Urinary bladder (tissue), 4 donors: ENCODE results near the gene EDNRA. TPM values are rescaled to one million over a fixed set of nuclear protein-coding genes. Genes with fewer than 3 reads are reported as not detected.
A peak's percentile ranks its signal among the peaks of the same experiment; 100 is the strongest.

Experiments used
- DNase-seq: peaks from one replicate; pipeline ENCODE4 v3.0.0-alpha.2; 2015; ENCODE audit errors: extremely low spot score
- H3K27ac ChIP-seq: one replicate; pipeline ENCODE4 v1.5.1; 2013; ENCODE audit warnings: low read depth, mild to moderate bottlenecking, moderate library complexity
- H3K36me3 ChIP-seq: one replicate; pipeline ENCODE4 v1.6.1; 2013; ENCODE audit warnings: mild to moderate bottlenecking, moderate library complexity; ENCODE audit not compliant: insufficient read depth
- H3K4me1 ChIP-seq: one replicate; pipeline ENCODE4 v1.6.1; 2013; ENCODE audit warnings: mild to moderate bottlenecking, moderate library complexity; ENCODE audit not compliant: insufficient read depth
- H3K4me3 ChIP-seq: one replicate; pipeline ENCODE4 v1.5.1; 2013; ENCODE audit warnings: low read depth, low read length
- WGBS: extraction: QIAGEN DNeasy Blood & Tissue Kit; methylation state at CpG from one replicate; pipeline ENCODE4 v1.1.7; 2013; 5-methylcytosine and 5-hydroxymethylcytosine counted together
- polyA plus RNA-seq: library from polyadenylated mRNA; stranded (reverse); fragments of 200-250 nt; gene quantifications from one replicate; pipeline ENCODE4 v1.2.3, GENCODE V29; 2013
- total RNA-seq: library from RNA; depleted of rRNA; stranded (reverse); fragments of >200 nt; gene quantifications from one replicate; pipeline ENCODE4 v1.2.3, GENCODE V29; 2014
- donor health status: healthy with polysubstance abuse.
- donor health status: healthy.

The EDNRA gene
- total and polyA plus RNA-seq, 2 donors = 30.1 to 98.1 TPM

DNA sequence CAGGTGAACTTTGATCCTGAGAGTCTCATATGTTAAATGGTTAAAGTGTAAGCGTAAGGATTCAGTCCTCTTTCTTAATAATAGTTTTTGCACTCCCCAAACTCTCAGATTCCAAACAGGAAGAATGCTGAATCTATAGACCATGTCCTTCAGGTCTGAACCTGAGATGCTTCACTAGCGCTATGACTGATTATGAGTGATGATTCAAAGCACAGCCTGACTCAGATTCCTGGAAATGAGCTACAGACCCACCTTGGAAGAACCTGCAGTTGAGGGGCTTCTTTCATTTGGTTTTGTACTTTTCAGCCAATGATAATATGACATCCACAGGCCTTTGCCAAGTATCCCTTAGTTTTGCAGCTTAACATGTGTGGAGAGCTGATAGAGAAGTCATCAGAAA, 1.4 kb downstream of the EDNRA start:
- Histone ChIP-seq H3K27ac (peak overlapping the region; percentile 67), H3K36me3 (no peaks in the 10 kb centered on the region), H3K4me3 (peak overlapping the region; percentile 68), H3K4me1 (no peaks in the 10 kb centered on the region)
- no peak for DNase-seq
- 29% methylated on average over 2 of the region's 2 CpGs for WGBS

DNA sequence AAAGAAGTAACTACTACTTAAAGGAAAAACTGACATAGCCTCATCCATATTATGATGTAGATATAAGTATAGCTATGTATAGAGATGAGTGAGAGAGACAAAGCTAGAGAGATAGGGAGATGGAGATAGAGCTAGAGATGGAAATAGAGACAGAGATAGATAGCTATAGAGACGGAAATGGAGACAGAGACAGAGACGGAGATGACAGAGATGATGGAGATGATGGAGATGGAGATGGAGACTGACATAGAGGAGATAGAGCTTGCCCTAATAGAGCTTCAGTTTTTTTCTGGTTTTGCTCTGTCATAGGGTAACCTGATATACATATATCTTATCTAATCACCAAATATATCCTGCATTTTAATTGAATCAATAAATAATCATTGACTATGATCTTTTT, 4.3 kb downstream of the EDNRA start:
- no peak for DNase-seq
- H3K4me3 ChIP-seq = no peak overlapping the region
- no peaks in the 10 kb centered on the region for H3K4me1 ChIP-seq
- WGBS = 94% methylated on average over 2 of the region's 2 CpGs
- H3K27ac ChIP-seq = no peak overlapping the region
- no peaks in the 10 kb centered on the region for H3K36me3 ChIP-seq

DNA sequence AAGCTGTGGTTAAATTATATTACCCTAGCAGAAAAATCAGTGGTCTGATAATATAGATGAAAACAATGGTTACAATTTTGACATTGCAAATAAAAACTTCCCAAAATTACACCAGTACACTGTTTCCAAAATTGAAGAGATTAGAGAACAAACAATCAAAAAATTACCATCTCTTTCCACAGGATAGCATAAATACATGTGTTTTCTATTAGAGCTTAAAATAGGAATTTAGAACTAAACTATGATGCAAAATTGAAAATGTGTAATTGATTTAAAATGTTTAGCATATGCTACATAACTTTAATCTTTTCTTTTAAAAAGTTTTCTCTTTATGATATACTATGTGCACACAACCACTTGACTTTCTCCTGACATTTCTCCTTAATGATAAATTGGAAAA, 6.7 kb downstream of the EDNRA start:
- Histone ChIP-seq H3K36me3 (no peaks in the 10 kb centered on the region), H3K27ac (no peak overlapping the region), H3K4me1 (no peaks in the 10 kb centered on the region), H3K4me3 (no peak overlapping the region)
- no peak for DNase-seq

DNA sequence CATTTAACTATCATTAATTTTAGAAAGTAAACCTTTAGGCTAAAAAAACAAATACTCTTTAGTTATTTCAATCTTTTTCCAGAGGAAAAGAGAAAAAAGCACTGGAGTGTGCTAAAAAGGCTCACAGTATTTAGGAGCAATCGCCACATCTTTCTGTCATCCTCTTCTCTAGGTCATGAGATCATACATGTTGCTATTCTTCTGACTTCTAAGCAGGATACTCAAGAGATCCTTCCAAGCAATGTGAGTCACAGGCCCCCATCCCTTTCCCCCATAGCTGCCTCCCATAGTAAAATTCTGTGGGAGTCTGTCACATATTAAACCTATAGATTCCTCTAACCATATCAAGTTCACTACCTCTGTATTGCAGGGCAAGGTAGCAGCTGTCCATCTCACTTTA, 7.7 kb downstream of the EDNRA start:
- H3K4me3 ChIP-seq = no peak overlapping the region
- WGBS = 75% methylated on average over 1 of the region's 1 CpG
- no peak overlapping the region for H3K27ac ChIP-seq
- no peaks in the 10 kb centered on the region for H3K4me1 ChIP-seq
- DNase-seq = no peak
- H3K36me3 ChIP-seq = no peaks in the 10 kb centered on the region

DNA sequence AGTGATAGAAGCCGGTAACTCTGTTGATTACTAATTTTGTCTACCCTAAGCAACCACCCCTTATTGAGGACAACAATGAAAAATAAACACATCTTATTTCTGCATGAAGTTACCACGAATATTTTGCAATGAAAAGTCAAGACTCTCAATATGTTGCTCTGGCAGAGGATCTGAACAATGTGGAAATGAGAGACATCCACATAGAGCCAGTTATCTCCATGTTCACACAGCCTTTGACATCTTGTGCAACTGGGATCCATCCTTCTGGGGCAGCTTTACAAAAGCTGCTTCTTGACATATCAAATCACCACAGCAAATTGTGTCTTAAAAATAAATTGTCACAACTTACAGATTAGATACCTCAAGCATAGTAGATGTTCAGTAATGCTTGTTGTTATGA, 10.2 kb downstream of the EDNRA start:
- Histone ChIP-seq H3K36me3 (no peaks in the 10 kb centered on the region), H3K4me3 (no peak overlapping the region), H3K4me1 (no peaks in the 10 kb centered on the region), H3K27ac (no peak overlapping the region)
- DNase-seq = no peak
- WGBS = 61% methylated on average over 2 of the region's 2 CpGs

DNA sequence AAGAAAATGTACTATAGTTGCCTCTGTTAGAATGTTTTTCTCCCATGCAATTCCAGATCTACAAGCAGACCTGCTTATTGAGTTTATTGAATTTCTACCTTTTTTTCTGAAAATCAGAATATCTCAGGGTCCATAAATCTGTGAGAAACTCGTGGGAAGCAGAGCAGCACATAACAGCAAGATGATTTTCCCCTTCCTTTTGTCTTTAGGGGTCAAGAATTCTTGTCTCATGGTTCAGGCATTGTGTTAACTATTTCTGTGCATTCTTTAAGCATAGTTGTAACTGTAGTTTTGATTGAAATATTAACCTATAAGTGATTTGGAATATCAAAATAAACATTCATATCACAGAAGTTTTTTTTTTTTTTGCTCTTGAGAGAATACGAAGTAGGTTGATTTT, 11.4 kb downstream of the EDNRA start:
- Histone ChIP-seq H3K4me1 (no peaks in the 10 kb centered on the region), H3K27ac (no peak overlapping the region), H3K36me3 (no peaks in the 10 kb centered on the region), H3K4me3 (no peak overlapping the region)
- no peak for DNase-seq
- 47% methylated on average over 2 of the region's 2 CpGs for WGBS

DNA sequence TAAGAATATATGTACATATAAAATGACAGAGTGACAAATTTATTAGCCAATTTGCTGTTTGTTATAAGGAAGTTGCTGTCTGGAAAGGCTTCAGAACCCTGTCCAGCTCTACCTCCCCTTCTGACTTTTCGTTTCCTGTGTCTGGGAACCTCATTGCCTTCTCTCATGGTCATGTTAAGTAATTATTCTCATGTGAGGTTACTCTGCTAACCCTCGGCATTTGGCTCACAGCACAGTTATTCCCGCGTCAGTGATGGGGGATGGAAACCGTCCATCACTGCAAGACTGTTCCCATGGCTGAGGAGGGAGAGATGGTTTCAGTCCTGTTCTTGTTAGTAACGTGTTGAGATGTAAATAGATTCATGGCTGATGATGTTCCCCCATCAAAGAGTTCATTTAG, 11.9 kb downstream of the EDNRA start:
- WGBS = 31% methylated on average over 6 of the region's 6 CpGs
- Histone ChIP-seq H3K4me1 (no peaks in the 10 kb centered on the region), H3K27ac (no peak overlapping the region), H3K36me3 (no peaks in the 10 kb centered on the region), H3K4me3 (no peak overlapping the region)
- DNase-seq = no peak

DNA sequence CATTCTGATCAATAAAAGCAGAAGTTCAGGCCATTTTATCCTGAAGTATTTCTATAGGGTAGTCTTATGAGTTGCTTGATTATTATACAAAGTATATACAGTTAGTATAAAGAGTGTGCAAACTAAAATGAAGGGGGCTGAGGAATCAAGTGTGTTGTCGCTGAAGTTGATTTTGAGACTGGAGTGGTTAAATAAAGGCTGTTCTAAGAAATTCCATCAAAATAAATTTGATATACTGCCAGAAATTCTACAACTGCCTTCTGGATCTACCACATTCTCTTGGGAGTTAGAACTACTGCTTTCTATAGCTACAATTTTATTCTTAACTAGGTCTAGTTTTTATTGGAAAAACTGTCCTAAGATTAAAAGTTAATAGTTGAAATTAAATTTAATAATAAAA, 12.4 kb downstream of the EDNRA start:
- Histone ChIP-seq H3K27ac (no peak overlapping the region), H3K4me1 (no peaks in the 10 kb centered on the region), H3K36me3 (no peaks in the 10 kb centered on the region), H3K4me3 (no peak overlapping the region)
- 88% methylated on average over 1 of the region's 1 CpG for WGBS
- no peak for DNase-seq

DNA sequence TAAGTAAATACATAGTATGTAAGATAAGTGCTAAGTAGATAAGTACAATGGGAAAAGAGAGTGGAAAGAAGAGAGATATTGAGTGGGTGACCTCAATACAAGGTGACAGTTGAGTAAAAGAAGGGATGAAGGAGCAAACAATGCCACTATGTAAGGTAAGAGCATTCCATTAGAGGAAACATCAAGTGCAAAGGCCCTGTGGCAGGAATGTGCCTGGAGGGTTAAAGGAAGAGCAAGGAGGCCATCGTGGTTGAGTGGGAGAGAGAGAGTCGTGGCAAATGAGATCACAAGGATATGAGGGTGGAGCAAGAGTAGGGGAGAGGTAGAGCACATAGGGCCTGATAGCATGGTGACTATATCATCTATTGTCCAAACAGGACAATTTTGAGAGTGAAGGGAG, 13.4 kb downstream of the EDNRA start:
- Histone ChIP-seq H3K27ac (no peak overlapping the region), H3K4me1 (no peaks in the 10 kb centered on the region), H3K4me3 (no peak overlapping the region), H3K36me3 (no peaks in the 10 kb centered on the region)
- 64% methylated on average over 2 of the region's 2 CpGs for WGBS
- no peak for DNase-seq

DNA sequence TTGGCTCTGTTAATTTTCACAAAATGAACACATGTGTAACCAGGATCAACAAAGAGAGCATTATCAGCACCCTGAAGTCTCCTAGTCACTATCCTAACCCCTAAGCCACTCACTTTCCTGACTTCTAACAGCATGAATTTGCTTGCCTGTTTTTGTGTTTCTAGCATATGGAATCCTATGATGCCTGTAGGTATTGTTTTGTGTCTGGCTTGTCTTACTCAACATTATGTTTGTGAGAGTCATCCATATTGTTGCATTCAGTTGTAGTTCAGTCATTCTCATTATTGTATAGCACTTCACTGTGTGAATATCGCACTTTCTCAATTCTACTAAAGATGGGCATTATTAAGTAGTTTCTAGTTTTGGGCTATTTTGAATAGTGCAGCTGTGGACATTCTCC, 15.6 kb downstream of the EDNRA start:
- 96% methylated on average over 1 of the region's 1 CpG for WGBS
- no peak for DNase-seq
- Histone ChIP-seq H3K4me3 (no peak overlapping the region), H3K27ac (no peak overlapping the region), H3K36me3 (no peaks in the 10 kb centered on the region), H3K4me1 (no peaks in the 10 kb centered on the region)

DNA sequence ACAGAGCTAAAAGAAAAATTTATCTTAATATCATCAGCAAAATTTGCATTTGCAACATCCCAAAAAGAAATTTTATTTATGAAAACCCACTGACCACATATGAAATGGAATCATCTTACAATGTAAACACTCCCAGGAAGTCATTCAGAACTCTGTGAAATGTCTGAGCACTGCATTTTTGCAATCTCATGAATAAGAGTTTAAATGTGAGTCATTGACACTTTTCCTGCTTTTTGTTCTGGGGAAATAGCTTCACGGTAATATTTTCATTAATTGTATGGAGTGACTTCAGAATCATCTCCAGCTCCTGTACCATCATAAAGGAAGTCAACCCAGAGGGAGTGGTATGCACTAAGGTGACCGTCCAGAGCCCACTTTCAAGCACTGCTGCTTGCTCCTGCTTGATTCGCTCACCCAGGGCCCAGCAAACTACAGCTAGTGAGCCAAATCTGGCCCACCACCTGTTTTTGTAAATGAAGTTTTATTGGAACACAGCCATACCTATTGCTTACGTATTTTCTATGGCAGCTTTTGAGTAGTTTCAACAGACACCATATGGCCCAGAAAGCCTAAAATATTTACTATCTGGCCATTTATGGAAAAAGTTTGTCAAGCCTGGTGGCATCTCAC, 17.2 kb downstream of the EDNRA start:
- Histone ChIP-seq H3K4me1 (no peaks in the 10 kb centered on the region), H3K36me3 (no peaks in the 10 kb centered on the region), H3K4me3 (no peak overlapping the region), H3K27ac (no peak overlapping the region)
- DNase-seq = no peak
- 64% methylated on average over 4 of the region's 4 CpGs for WGBS

DNA sequence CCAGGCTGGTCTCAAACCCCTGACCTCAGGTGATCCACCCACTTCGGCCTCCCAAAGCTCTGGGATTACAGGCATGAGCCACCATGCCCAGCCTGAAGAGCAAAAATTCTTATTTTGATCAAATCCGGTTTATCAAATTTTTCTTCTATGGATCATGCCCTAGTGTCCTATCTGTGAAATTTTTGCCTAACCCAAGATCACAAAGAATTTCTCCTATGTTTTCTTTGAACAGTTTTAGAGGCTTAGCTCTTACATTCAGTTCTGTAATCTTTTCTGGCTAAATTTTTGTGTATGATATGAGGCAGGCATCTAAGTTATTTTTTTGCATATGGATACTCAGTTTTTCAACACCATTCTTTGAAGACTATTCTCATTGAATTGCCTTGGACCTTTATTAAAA, 27.4 kb downstream of the EDNRA start:
- H3K36me3 ChIP-seq = no peaks in the 10 kb centered on the region
- no peaks in the 10 kb centered on the region for H3K4me1 ChIP-seq
- 95% methylated on average over 2 of the region's 2 CpGs for WGBS
- no peak for DNase-seq
- no peak overlapping the region for H3K4me3 ChIP-seq
- H3K27ac ChIP-seq = no peak overlapping the region

DNA sequence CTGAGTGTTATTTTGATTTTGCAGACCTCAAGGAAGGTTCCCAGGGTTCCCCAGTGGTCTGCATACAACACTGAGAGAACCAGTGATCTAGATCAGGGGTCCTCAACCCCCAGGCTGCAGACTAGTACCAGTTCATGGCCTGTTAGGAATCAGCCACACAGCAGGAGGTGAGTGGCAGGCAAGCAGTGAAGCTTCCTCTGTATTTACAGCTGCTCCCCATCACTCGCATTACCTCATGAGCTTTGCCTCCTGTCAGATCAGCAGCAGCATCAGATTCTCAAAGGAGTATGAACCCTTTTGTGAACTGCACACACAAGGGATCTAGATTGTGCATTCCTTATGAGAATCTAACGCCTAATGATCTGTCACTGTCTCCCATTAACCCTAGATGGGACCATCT, 28.5 kb downstream of the EDNRA start:
- H3K27ac ChIP-seq = no peak overlapping the region
- 86% methylated on average over 2 of the region's 2 CpGs for WGBS
- no peak for DNase-seq
- no peaks in the 10 kb centered on the region for H3K36me3 ChIP-seq
- no peaks in the 10 kb centered on the region for H3K4me1 ChIP-seq
- no peak overlapping the region for H3K4me3 ChIP-seq

DNA sequence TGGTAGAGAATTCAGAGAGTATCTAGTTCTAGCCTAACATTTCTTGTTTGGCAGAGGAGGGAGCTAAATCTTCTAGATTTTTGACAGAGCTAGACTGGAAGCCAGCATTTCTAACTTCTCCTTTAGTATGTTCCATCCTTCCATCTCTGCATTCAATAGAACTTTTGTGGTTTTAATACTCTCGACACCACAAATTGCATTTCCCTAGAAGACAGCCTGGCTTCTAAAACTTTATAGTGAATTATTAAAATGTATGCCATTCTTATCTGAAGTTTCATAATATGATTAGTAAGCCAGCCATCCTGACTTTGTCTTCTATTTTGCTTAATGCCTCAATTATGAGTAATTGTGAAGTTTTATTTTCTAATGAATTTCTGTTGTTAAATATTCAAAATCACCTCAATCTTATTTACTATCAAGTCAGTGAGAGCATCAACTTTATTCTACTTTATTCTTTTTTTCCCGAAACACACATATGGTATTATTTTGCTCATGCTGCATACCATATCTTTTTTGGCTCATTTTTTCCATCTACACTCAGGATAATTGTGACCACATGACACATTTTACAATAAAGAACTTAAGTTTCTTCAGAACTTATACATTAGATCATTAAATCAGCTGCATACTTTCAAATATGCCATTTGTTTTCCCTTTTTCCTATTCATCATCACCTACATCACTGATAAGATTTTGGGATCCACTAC, 30.2 kb downstream of the EDNRA start:
- H3K4me1 ChIP-seq = no peaks in the 10 kb centered on the region
- H3K4me3 ChIP-seq = no peak overlapping the region
- H3K27ac ChIP-seq = no peak overlapping the region
- no peak for DNase-seq
- no peaks in the 10 kb centered on the region for H3K36me3 ChIP-seq
- WGBS = 89% methylated on average over 2 of the region's 2 CpGs

DNA sequence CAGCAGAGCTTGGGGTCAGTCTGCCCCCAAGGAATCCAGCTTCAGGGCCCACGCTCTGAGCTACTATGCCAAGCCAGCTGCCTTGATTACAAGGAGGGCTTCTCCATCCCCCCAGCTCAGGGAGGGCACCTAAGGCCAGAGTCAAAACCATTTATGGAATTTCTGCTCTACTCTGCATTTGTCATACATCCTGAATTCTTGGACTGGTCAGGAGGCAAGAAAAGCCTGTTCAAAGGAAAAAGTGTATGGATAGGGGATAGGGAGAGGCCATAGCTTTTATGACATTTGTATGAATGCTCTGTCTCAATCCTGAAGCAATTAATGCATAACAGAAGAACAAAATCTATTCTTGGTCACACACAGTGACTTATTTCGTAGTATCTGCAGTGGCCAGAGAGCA, 32.2 kb downstream of the EDNRA start:
- no peak overlapping the region for H3K27ac ChIP-seq
- WGBS = 86% methylated on average over 2 of the region's 2 CpGs
- H3K4me1 ChIP-seq = no peaks in the 10 kb centered on the region
- H3K36me3 ChIP-seq = no peaks in the 10 kb centered on the region
- no peak overlapping the region for H3K4me3 ChIP-seq
- no peak for DNase-seq
